Prostate gland (tissue), 2 donors: ENCODE measurements around the gene RRP8.

ENCODE experiments used
- POLR2A ChIP-seq: fragments of 450-650 bp; IDR thresholded peaks from one replicate; pipeline ENCODE4 v1.6.1; 2016; ENCODE audit warnings: antibody characterized with exemption, mild to moderate bottlenecking
- POLR2AphosphoS5 ChIP-seq: sonication (generic); formaldehyde crosslinking; IDR thresholded peaks from one replicate; pipeline ENCODE4 v1.6.1; 2017; ENCODE audit warnings: antibody characterized with exemption
- TF ChIP-seq, protein P1 (sequence below), 4 experiments: fragments of 200-600 bp in 2 of 4; fragments of 450-650 bp in 2 of 4; sonication (generic) in 2 of 4; IDR thresholded peaks; 1 replicate in 3 of 4; 2 replicates in 1 of 4; pipeline ENCODE4 v1.5.1; 2016 to 2019; ENCODE audit warnings: antibody characterized with exemption in 4 of 4, mild to moderate bottlenecking in 2 of 4, moderate library complexity in 2 of 4

DNA sequence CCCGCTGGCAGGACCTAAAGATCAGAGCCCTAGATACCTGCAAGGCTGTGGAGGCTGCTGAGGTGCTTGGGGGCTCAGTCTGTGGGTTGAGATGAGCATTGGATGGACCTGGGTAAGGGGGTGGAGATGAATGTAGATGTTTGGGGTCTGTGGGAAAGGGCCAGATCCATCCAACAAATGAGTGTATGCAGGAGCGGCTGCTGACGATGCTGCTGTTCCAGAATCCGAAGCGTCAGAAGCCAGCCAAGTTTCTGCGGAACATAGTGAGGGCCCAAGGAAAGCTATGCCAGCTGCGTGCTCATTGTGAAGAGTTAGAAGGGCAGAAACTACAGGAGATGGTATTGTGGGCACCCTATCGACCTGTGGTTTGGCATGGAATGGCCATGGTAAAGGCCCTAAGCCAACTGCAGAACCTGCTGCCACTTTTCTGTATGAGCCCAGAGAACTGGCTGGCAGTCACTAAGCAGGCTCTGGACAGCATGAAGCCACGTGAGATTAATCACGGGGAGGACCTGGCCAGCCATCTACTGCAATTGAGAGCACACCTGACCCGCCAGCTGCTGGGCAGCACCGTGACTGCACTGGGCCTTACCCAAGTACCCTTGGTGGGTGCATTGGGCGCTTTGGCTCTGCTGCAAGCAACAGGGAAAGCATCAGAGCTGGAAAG, 36.6 kb downstream of the RRP8 start:
- TF ChIP-seq, protein P1, sequence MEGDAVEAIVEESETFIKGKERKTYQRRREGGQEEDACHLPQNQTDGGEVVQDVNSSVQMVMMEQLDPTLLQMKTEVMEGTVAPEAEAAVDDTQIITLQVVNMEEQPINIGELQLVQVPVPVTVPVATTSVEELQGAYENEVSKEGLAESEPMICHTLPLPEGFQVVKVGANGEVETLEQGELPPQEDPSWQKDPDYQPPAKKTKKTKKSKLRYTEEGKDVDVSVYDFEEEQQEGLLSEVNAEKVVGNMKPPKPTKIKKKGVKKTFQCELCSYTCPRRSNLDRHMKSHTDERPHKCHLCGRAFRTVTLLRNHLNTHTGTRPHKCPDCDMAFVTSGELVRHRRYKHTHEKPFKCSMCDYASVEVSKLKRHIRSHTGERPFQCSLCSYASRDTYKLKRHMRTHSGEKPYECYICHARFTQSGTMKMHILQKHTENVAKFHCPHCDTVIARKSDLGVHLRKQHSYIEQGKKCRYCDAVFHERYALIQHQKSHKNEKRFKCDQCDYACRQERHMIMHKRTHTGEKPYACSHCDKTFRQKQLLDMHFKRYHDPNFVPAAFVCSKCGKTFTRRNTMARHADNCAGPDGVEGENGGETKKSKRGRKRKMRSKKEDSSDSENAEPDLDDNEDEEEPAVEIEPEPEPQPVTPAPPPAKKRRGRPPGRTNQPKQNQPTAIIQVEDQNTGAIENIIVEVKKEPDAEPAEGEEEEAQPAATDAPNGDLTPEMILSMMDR (IDR thresholded peaks at IDR 0.05): no peak
- TF ChIP-seq POLR2A (no peak), POLR2AphosphoS5 (no peak)
